ENCODE measurements around the gene KLHL36. TPM values are rescaled to one million over a fixed set of nuclear protein-coding genes. Genes with fewer than 3 reads are reported as not detected.

Gene KLHL36
- total RNA-seq, 4 donors from 2014 or later, result 15.6 to 33.9 (median 18.2) TPM

DNA sequence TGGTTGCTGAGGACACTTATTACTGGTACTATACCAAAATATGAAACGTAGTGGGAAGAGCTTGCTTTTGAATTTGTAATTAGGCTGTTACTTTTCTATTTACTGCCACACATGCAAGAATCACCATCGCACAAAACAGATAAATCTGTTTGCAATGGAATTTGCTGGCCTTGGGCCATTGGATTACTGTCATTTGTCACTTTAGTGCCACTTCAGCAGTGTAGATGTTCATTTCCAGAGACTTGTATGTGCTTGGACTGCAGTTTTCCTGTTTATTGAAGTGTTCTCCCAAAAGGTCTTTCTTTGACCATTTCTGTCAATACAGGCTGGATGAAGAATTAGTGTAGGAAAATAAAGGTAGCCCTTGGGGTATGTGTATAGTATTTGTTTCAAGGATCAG, 55.9 kb downstream of the KLHL36 start:
- H3K27ac ChIP-seq, result no peak overlapping the region
- intact Hi-C loops (cut with DNase I; ENCODE audit: low total_unique reads) (no loop called here), in situ Hi-C loops (cut with MboI; ENCODE audit: low sequenced_read_pairs in 4 of 4) (no loop called here)
- no peaks in the 10 kb centered on the region for H3K27me3 ChIP-seq
- no peak for ATAC-seq
- no peaks in the 10 kb centered on the region for H3K9me3 ChIP-seq
- TF ChIP-seq, protein P1, sequence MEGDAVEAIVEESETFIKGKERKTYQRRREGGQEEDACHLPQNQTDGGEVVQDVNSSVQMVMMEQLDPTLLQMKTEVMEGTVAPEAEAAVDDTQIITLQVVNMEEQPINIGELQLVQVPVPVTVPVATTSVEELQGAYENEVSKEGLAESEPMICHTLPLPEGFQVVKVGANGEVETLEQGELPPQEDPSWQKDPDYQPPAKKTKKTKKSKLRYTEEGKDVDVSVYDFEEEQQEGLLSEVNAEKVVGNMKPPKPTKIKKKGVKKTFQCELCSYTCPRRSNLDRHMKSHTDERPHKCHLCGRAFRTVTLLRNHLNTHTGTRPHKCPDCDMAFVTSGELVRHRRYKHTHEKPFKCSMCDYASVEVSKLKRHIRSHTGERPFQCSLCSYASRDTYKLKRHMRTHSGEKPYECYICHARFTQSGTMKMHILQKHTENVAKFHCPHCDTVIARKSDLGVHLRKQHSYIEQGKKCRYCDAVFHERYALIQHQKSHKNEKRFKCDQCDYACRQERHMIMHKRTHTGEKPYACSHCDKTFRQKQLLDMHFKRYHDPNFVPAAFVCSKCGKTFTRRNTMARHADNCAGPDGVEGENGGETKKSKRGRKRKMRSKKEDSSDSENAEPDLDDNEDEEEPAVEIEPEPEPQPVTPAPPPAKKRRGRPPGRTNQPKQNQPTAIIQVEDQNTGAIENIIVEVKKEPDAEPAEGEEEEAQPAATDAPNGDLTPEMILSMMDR (IDR thresholded peaks at IDR 0.05 in 4 of 5, conservative IDR thresholded peaks at IDR 0.05 in 1 of 5), result no peak
- no peak for TF ChIP-seq POLR2A (IDR thresholded peaks at IDR 0.05)
- no peaks in the 10 kb centered on the region for H3K36me3 ChIP-seq
- H3K4me1 ChIP-seq, result peaks cover 23 to 35% of the 10 kb centered on the region in 2 donors
- DNase-seq, result no peak
- H3K4me3 ChIP-seq, result no peak overlapping the region

DNA sequence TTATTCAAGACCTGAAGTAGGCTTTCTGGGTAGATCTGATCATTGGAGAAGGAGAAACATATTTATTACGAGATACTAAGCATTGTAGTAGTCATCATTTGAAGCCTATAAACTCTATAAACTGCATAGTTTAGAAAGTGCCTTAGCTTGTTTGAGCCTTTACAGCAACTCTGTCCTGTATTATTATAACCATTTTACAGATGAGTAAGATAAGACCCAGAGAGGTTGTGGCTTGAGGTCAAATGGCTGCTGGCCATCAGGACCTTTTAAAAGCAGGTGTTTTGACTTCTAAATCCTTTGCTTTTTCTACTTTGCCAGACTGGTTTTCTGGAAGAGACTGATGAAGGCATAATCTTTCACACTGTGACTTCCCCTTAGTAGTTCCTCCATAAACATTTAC, 58.5 kb downstream of the KLHL36 start:
- no peak overlapping the region for H3K27ac ChIP-seq
- ATAC-seq (no peak), DNase-seq (no peak)
- in situ Hi-C loops (cut with MboI; ENCODE audit: low sequenced_read_pairs in 4 of 4) (no loop called here), intact Hi-C loops (cut with DNase I; ENCODE audit: low total_unique reads) (no loop called here)
- H3K4me3 ChIP-seq, result no peak overlapping the region
- H3K36me3 ChIP-seq, result no peaks in the 10 kb centered on the region
- H3K27me3 ChIP-seq, result no peaks in the 10 kb centered on the region
- TF ChIP-seq POLR2A (IDR thresholded peaks at IDR 0.05), result no peak
- TF ChIP-seq, protein P1 (IDR thresholded peaks at IDR 0.05 in 4 of 5, conservative IDR thresholded peaks at IDR 0.05 in 1 of 5), result no peak
- H3K4me1 ChIP-seq, result peaks cover 32 to 46% of the 10 kb centered on the region in 2 donors
- H3K9me3 ChIP-seq, result no peaks in the 10 kb centered on the region

DNA sequence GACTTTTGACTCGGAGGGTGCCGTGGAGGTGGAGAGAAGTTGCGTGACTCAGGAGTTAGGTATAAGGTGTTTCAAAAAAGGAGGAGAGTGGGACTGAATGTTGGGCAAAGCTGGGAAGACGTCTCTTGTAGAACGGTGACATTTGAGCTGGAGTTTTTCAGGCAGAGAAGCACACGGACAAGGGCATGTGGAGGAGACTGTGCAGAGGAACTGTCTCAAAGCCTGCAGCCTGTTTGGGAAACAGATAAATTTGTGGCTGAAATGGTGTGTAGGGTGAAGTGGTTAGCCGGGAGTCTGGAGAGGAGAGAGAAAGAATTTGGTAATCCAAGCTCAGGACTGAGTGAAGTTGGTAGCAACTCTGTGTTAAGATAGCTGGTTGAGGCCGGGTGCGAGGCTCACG, 61.3 kb downstream of the KLHL36 start:
- H3K27me3 ChIP-seq, result no peaks in the 10 kb centered on the region
- no peak for ATAC-seq
- in situ Hi-C loops (cut with MboI; ENCODE audit: low sequenced_read_pairs in 4 of 4), result no loop called here
- H3K4me3 ChIP-seq, result no peak overlapping the region
- intact Hi-C loops (cut with DNase I; ENCODE audit: low total_unique reads), result no loop called here
- TF ChIP-seq, protein P1 (IDR thresholded peaks at IDR 0.05 in 4 of 5, conservative IDR thresholded peaks at IDR 0.05 in 1 of 5), result no peak
- no peak for TF ChIP-seq POLR2A (IDR thresholded peaks at IDR 0.05)
- H3K4me1 ChIP-seq, result peaks cover 39 to 42% of the 10 kb centered on the region in 2 donors
- DNase-seq, result no peak
- H3K27ac ChIP-seq, result no peak overlapping the region
- H3K36me3 ChIP-seq, result no peaks in the 10 kb centered on the region
- H3K9me3 ChIP-seq, result no peaks in the 10 kb centered on the region

DNA sequence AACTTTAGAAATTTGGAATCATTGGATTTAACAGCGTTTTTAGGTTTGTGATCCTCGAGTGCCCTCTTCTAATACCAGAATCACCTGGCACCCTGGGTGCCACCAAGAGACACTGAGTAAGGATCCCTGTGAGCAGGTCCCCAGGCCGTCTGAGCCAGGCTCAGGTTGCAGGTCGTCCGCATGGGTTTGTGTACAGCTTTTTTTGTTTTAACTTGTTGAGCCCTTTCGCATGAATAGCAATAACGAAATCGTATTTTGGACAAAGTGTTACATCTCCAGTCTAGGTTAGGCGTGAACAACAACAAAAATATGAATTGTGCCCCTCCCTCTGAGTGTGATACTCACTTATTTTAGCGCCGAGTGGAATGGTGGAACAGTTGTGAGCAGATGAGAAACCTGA, 62.4 kb downstream of the KLHL36 start:
- no peaks in the 10 kb centered on the region for H3K27me3 ChIP-seq
- intact Hi-C loops (cut with DNase I; ENCODE audit: low total_unique reads) (no loop called here), in situ Hi-C loops (cut with MboI; ENCODE audit: low sequenced_read_pairs in 4 of 4) (no loop called here)
- no peak overlapping the region for H3K27ac ChIP-seq
- no peak overlapping the region for H3K4me3 ChIP-seq
- peaks cover 41 to 48% of the 10 kb centered on the region in 2 donors for H3K4me1 ChIP-seq
- ATAC-seq (no peak), DNase-seq (no peak)
- no peak for TF ChIP-seq POLR2A (IDR thresholded peaks at IDR 0.05)
- TF ChIP-seq, protein P1 (IDR thresholded peaks at IDR 0.05 in 4 of 5, conservative IDR thresholded peaks at IDR 0.05 in 1 of 5), result no peak
- no peaks in the 10 kb centered on the region for H3K36me3 ChIP-seq
- H3K9me3 ChIP-seq, result no peaks in the 10 kb centered on the region

Other genes with a start within 250 kb of the KLHL36 start
- gene MEAK7, start 143.9 kb upstream of the KLHL36 start, total RNA-seq, result 1 to 10 TPM; 2.6 to 7.1 (median 5.0) TPM
- gene COTL1, start 30.4 kb upstream of the KLHL36 start, total RNA-seq, result 1 to 10 TPM; 2.8 to 8.7 (median 6.2) TPM
- 100 to 1,000 TPM in 1 of 4 donors, 10 to 100 TPM in 3; 61.1 to 103 (median 74.4) TPM for gene USP10, start 51.5 kb downstream of the KLHL36 start, total RNA-seq
- gene CRISPLD2, start 171.5 kb downstream of the KLHL36 start, total RNA-seq, result 10 to 100 TPM; 26.1 to 50.1 (median 39.0) TPM